C4-2B (cell line): ENCODE data around the gene SLC38A3.

Experiments
- CTCF ChIP-seq: fragments of 450-650 bp; conservative IDR thresholded peaks from 2 replicates; pipeline ENCODE4 v1.5.1; 2017; ENCODE audit warnings: mild to moderate bottlenecking
- ZFX ChIP-seq: fragments of 450-650 bp; IDR thresholded peaks from 2 replicates; pipeline ENCODE4 v1.6.1; 2017

DNA sequence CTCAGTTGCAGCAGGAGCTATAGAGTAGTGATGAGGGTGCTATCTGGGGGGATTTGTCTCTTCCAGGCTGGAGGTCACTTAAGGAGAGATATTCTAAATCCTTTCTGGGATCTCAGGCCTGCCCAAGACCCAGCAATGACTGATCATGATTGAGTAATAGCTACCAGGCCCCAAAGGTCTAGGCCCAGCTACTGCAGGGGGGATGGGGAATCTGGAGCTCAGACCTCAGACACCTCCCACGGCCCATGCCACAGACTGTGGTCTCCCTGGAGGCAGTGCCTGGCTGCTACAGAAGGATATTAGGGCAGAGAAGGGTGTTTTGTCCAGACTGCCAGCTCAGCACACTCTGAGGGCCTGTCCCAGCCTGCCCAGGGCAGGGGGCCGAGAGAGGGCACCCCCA, 6.9 kb downstream of the SLC38A3 start:
- TF ChIP-seq ZFX, result no peak
- TF ChIP-seq CTCF, result no peak
